Iris pigment epithelial cell (primary cell): ENCODE results near the gene PPM1H.
"Not testable (repeated sequence)": the region's sequence is repeated elsewhere in the genome, so short reads cannot be mapped to it uniquely, and the experiment has no call there.

ENCODE experiments used
- DNase-seq: peaks from one replicate; pipeline ENCODE4 v3.0.0-alpha.2; 2011; ENCODE audit warnings: low read depth

The PPM1H gene

DNA sequence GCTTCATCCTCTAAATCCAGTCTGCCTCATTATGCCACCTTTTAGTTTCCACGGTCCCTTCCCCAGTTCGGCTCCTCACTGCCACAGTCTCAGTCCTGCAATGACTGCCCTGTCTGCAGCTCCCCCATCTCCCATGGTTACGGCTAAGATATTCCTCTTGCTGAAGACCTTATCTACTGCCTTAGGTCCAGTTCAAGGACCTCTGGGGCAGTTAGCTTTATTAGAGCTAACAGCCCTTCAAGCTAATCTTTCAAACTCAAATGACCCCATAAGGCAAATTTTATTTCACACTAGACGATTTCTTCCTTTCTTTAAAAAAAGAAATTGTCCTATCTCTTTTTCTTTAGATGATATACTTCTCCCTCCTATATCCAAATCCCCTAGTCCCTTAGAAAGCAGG lies 253.6 kb downstream of the PPM1H start:
- DNase-seq: no peak

- DNase-seq: peak; percentile 54
Measured at GRCh38 chr12:62679608-62680007, 255.3 kb downstream of the PPM1H start.

DNA sequence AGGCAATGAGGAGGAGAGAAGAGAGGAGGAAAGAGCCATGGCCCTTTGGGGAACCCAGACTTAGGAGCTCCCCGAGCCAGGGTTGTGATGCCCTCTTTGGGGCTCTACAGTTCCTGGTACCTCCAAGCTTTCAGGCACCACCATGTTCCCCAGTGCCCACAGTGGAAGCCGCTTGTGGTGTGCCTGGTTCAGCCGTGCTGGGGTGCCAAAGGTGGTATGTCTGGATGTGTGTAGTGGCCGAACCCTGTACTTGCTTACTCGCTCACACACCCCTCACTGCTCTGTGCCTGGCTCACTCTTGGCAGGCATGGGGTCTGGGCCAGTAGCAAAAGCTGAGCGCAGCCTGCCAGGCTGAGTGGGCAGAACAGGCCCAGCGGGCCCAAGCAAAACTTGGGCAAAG lies 257.6 kb downstream of the PPM1H start:
- DNase-seq: no peak

DNA sequence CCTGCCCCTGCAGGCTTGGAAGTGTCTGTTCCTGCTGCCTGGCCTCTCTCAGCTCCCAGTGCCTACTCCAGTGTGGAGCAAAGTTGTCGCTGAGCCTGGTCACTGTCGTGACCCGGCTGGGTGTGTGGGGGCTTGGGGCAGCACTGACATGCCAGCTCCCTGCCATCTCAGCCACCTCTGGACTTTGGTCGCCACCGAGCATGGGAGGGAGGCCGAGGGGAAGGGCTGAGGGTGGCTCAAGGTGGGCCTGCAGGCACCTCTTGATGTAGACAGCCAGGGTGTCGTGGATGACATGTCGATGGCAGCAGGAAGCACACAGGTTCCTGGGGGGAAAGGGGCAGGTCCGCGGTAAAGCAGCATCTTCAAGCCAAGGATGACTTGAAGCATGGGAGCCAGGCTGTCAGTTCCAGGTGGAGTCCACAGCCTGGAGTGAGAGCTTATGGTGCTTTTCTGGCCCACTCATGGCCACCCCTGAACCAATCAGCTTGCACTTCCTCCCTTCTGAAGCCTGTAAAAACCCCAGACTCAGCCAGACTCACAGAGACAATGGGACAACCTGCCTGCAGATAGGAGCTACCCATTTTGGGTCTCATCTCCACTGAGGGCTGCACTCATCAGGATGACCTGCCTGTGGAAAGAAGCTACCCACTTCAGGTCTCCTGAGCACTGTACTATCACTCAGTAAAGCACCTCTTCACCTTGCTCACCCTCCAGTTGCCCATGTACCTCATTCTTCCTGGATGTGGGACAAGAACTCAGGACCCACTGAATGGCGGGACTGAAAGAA lies 258.2 kb downstream of the PPM1H start:
- DNase-seq: no peak

- DNase-seq: no peak
Measured at GRCh38 chr12:62673028-62673815, 261.7 kb downstream of the PPM1H start.

DNA sequence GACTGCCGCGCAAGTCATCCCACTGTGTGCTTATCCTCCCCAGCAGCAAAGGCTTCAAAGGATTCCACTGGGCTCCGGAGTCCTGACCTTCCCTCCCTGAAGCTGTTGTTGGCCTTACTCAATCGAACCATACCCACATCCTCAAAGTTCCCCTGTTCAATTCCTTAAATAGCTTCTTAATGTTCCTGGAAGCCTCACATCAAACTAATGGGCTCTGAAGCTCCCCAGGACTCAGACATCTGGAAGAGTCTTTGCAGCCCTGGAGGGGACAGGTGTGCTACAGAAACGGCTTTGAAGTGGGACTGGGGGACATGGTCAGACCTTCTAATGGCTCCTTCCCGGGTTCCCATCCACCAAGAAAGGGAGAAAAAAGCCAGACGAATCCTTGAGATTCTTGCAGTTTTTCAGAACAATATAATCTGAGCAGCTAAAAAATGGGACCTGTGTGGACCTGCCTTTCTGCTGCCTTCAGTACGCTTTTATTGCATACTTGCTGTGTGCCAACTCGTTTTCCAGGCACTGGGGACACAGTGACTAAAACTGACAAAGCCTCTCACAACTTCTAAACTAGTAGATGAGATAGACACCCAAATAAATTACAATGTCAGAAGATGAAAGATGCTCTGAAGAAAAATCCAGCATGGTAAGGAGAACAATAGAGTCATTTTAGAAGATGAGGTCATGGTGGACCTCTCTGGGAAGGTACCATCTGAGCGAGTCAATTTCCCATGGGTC lies 263.8 kb downstream of the PPM1H start:
- DNase-seq: no peak

DNA sequence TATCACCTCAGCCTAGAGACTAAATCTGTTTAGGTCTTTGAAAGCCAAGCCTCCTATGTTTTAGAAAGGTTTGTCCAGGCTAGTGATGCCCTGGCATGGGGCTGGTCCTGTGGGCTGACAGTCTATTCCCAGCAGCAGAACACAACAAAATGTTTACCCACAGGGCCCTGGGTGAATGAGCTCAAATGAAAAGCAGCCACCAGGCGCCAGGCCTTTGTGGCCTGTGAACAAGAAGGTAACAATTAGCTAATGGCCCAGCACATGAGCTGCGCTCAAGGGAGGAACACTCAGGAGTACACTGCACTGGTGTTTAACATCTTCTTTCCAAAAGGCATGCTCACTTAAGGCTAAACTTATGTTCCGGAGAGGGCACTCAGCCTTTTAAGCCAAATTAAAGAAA lies 266.2 kb downstream of the PPM1H start:
- DNase-seq: no peak

DNA sequence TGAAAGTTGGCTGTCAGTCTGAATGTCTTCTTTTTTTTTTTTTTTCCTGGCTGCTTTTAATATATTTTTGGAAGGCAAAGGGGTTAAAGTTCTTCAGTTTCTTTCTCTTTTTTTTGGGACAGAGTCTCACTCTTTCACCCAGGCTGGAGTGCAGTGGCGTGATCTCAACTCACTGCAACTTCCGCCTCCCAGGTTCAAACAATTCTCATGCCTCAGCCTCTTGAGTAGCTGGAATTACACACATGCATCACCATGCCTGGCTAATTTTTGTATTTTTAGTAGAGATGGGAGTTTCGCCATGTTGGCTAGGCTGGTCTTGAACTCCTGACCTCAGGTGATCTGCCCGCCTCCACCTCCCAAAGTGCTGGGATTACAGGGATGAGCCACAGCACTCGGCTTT lies 270.0 kb downstream of the PPM1H start:
- not testable (repeated sequence) for DNase-seq

DNA sequence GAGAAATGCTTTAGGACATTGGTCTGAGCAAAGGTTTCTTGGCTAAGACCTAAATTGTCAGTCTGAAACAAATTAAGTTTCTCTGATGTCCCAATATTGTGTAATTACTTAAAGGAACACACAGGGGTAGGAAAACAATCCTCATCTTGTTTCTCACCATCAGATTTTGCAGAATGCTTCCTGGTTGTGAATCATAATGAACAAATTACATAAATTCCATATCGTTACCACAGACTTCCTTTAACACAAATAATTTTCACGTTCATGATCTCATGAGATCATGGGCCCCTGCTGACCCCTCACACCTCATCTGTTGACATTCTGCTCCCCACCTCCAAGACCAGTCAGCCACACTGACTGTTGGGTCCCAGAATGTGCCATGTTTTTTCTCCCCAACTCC lies 274.2 kb downstream of the PPM1H start:
- peak; percentile 96 for DNase-seq

- no peak for DNase-seq
Measured at GRCh38 chr12:62659453-62660295, 275.3 kb downstream of the PPM1H start.

DNA sequence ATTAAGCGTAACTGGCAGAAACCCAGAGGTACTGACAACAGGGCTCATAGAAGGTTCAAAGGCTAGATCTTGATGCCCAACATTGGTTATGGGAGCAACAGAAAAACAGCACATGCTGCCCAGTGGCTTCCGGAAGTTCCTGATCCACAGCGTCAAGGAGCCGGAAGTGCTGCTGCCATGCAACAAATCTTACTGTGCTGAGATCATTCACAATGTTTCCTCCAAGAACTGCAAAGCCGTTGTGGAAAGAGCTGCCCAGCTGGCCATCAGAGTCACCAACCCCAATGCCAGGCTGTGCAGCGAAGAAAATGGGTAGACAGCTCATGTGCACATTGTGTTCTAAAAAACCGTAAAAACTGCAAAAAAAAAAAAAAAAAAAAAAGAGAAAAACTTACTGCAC lies 276.0 kb downstream of the PPM1H start:
- DNase-seq: no peak

DNA sequence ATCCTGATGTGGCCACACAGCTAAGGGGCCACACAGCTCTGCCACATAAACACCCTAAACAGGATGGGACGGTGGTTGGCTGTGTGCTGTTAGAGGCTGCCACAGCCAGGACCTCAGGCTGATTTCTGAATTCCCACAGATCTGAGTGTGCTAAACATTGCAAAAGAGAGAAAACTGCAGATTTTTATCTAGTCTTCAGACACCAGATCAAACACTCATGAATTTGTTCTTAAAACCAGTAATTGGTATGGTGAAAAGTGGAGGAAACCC lies 277.7 kb downstream of the PPM1H start:
- peak; percentile 46 for DNase-seq

GRCh38 chr12:62656591-62657362 lies 278.2 kb downstream of the PPM1H start:
- DNase-seq: no peak

- no peak for DNase-seq
Measured at GRCh38 chr12:62655666-62656151, 279.2 kb downstream of the PPM1H start.

DNA sequence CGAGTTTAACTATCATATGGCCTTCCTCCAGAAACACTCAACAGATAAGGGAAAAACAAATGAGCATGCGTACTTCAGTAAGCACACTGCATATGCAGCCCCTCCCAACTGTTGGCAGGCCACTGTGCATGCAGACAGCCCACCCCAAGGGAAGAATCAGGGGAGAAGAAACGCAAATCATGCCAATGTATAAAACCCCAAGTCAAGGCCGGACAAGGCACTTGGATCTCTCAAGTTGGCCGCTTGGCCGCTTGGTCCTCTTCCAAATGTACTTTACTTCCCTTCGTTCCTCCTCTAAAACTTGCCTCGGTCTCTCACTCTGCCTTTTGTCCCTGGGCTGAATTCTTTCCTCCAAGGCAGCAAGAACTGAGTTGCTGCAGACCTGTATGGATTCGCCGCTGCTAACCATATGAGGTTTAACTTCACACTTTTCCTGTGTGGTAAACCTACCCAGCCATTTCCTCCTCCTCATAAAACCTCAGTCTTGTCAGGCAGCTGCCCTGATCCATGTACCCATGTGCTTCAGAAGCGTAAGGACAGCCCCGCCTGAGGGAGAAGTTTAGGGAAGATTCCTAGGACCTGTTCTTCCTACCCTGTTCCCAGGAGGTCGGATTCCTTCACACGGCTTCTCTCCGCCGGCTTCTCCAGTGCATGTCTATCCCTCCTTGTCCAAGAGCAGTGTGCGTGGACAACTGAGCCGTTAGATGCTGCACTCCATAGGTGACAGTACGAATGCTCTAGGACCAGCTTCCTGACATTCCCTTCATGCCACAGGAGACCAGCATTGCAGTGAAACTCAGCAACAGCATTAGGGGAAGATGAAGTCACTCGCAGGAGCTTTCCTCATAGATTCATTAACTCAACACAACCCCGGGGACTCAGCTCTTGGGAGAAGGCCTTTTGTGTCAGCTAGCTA lies 280.4 kb downstream of the PPM1H start:
- DNase-seq: no peak

- no peak for DNase-seq
Measured at GRCh38 chr12:62653740-62654139, 281.2 kb downstream of the PPM1H start.

- no peak for DNase-seq
Measured at GRCh38 chr12:62653304-62653703, 281.6 kb downstream of the PPM1H start.

DNA sequence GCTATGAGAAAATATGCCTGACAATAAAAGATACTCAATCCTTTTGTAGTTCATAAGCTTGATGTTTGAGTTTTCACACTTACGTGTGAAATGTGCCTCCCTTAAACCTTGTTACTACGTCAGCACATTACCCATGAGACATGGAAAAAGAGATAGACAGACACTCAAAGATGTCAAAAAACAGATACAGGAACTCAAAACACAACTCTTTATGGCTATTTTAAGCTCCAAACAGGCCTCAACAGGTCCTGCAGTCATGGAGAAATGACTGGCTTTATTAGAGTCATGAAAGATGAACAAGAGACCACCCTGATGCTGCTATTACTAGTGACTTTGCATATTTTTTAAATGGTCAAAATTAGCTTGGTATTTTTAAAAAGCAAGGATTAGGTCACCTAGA lies 283.8 kb downstream of the PPM1H start:
- no peak for DNase-seq

DNA sequence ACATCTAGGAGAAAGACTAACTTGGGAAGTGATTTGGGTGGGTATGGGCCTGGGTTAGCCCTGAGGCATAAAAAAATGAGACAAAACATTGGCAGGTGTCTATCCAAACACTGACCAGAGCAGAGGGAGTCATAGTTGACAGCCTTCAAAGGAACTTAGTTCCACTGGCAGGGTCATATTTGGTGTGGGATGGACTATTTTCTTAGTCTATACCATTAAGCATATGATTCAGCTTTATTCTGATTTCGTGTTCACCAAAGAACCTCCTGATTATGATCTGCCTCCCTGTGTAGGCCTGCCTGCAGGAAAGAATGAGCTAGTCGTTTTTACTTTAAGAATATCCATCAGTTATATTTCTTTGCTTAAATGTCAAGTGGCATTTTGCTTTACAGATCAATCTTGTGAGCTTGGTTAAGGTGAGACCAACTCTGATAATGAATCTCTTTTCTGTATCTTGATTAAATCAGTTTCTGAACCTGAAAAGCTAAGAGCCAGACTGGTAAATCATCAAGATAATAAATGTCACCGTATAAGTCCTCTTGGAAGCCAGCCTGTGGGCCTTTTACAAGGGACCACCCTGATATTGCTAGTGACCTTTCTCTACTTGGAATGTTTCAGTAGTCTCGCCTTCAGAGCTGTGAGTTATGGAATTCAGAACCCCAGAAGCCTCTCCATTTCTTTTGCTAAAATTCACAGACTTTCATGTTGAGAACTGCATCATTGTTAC lies 285.4 kb downstream of the PPM1H start:
- DNase-seq: no peak
